ENCODE results near the gene HAO2. TPM values are rescaled to one million over a fixed set of nuclear protein-coding genes. Genes with fewer than 3 reads are reported as not detected.

The HAO2 gene
- total RNA-seq, 2 experiments from 2014 or later, result not detected

GRCh38 chr1:119326251-119326650, 42.3 kb upstream of the HAO2 start:
- H3K4me3 Mint-ChIP-seq, result no peak overlapping the region
- TF ChIP-seq CTCF (IDR thresholded peaks at IDR 0.05), result no peak
- H3K27me3 Mint-ChIP-seq, result peaks cover 26% of the 10 kb centered on the region
- no peak for ATAC-seq
- POLR2A ChIA-PET, result no interaction called here
- intact Hi-C loops (cut with micrococcal nuclease), result no loop called here
- H3K9me3 Mint-ChIP-seq, result no peaks in the 10 kb centered on the region
- CTCF ChIA-PET, result interaction anchor here (1.3 kb wide), 1 partner anchor 28 kb away, joined by 5 read pairs; no protein-coding TSS in a partner anchor
- no peaks in the 10 kb centered on the region for H3K36me3 Mint-ChIP-seq (ENCODE audit: low read depth)
- DNase-seq, result no peak
- H3K27ac Mint-ChIP-seq, result no peak overlapping the region
- H3K4me1 Mint-ChIP-seq (ENCODE audit: low read depth), result peaks cover 14% of the 10 kb centered on the region

GRCh38 chr1:119327094-119327449, 41.5 kb upstream of the HAO2 start:
- peaks cover 26% of the 10 kb centered on the region for H3K27me3 Mint-ChIP-seq
- intact Hi-C loops (cut with micrococcal nuclease), result no loop called here

DNA sequence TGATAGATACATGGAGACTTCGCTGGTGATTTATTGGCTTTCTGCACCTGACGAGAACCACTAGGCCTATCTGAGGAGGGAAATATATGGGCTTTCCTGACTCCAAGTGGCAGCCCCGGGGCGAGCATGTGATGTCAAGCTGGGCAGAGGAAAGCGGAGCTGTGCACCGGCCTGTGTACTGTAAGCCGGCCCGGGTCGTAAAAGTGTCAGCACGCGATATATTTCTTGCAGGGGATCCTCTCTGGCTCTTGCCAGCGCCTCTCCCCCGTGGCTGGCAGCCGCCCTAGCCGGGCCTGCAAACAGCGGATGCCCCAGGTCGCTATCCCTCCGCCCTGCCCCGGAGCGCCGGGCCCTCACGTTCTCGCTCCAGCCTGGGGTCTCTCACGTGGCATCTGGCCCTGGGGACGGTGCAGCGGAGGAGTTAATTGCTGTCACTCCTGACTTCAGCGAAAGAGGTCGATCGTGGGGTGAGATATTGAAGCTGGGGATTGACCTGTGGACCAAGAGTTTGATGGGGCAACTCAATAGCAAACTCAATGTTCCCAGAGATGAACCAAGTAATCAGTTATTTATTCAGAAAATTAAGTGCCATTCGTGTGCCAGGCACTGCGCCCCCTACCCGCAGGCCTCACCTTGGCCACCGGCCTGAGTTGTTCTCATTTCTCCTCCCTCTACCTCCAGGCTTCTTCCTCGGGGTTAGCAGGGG, 41.0 kb upstream of the HAO2 start:
- peaks cover 14% of the 10 kb centered on the region for H3K4me1 Mint-ChIP-seq (ENCODE audit: low read depth)
- POLR2A ChIA-PET, result no interaction called here
- peak overlapping the region; percentile 67 for H3K4me3 Mint-ChIP-seq
- H3K9me3 Mint-ChIP-seq, result no peaks in the 10 kb centered on the region
- peak; percentile 59 for TF ChIP-seq CTCF (IDR thresholded peaks at IDR 0.05)
- H3K27me3 Mint-ChIP-seq, result peaks cover 26% of the 10 kb centered on the region
- intact Hi-C loops (cut with micrococcal nuclease), result no loop called here
- ATAC-seq (peak; percentile 59), DNase-seq (peak; percentile 42)
- CTCF ChIA-PET, result interaction anchor here (0.6 to 1.3 kb wide), 5 partner anchors 14 to 53 kb away, joined by 3 to 5 read pairs (median 4); no protein-coding TSS in a partner anchor
- no peaks in the 10 kb centered on the region for H3K36me3 Mint-ChIP-seq (ENCODE audit: low read depth)
- H3K27ac Mint-ChIP-seq, result peak overlapping the region; percentile 15

More at GRCh38 chr1:119327094-119327449, 41.5 kb upstream of the HAO2 start:
- Mint-ChIP-seq H3K36me3 (ENCODE audit: low read depth) (no peaks in the 10 kb centered on the region), H3K4me1 (ENCODE audit: low read depth) (peaks cover 14% of the 10 kb centered on the region), H3K4me3 (peak overlapping the region; percentile 67), H3K9me3 (no peaks in the 10 kb centered on the region), H3K27ac (no peak overlapping the region)
- no peak for TF ChIP-seq CTCF (IDR thresholded peaks at IDR 0.05)
- ATAC-seq, result no peak
- ChIA-PET CTCF (interaction anchor here (0.6 to 1.3 kb wide), 4 partner anchors 13 to 52 kb away, joined by 3 to 5 read pairs (median 4); no protein-coding TSS in a partner anchor), POLR2A (no interaction called here)
- DNase-seq, result no peak

DNA sequence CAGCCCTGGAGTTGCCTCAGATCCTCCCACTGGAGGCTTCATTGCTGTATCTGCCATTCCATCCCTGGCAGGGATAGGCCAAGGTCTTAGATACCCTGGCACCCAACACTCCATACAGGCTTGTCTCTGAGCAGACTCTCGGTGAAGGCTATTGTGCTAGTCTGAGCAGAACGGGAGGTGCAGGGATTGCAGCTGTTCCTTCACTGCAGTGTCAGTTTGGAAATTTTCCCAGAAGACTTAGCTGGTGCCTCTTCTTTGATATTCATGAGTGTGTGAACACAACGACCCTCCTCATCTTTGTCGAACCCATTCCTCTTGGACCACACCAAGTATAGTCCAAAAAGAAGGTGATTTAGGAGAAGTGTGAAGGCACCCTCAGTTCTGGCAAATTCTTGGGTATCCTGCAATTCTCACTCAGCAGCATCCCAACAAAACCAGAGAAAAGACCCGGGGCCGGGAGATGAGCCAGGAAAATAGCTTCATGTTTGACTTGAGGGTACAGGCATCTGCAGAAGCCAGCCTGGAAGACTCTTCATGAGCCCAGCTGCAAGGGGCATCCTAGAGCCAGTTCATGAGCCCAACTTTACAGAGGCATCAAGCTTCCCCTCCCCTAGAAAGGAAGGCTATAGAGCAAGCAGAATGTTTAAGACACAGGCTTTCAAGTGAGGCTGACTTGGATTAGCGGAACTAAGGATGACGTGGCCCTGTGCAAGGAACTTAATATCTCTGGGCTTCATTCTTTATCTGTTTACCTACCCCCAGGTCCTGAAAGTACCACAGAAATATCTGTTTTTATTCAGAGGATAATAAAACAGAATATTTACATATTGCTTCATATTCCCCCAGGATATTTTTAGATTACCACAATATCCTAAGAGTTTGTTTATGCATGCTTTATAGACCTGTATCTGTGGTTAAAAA, 38.8 kb upstream of the HAO2 start:
- ChIA-PET POLR2A (no interaction called here), CTCF (interaction anchor here (1.5 kb wide), 1 partner anchor 17 kb away, joined by 3 read pairs; no protein-coding TSS in a partner anchor)
- peaks cover 10% of the 10 kb centered on the region for H3K4me1 Mint-ChIP-seq (ENCODE audit: low read depth)
- no peak for TF ChIP-seq CTCF (IDR thresholded peaks at IDR 0.05)
- H3K27ac Mint-ChIP-seq, result no peak overlapping the region
- no peak overlapping the region for H3K4me3 Mint-ChIP-seq
- intact Hi-C loops (cut with micrococcal nuclease), result no loop called here
- DNase-seq (no peak), ATAC-seq (no peak)
- no peaks in the 10 kb centered on the region for H3K36me3 Mint-ChIP-seq (ENCODE audit: low read depth)
- peaks cover 22% of the 10 kb centered on the region for H3K27me3 Mint-ChIP-seq
- H3K9me3 Mint-ChIP-seq, result no peaks in the 10 kb centered on the region
